Right atrium auricular region (tissue), 2 donors: ENCODE data around the gene CDH22. TPM values are rescaled to one million over a fixed set of nuclear protein-coding genes. Genes with fewer than 3 reads are reported as not detected.

Experiments
- DNase-seq: peaks from one replicate; pipeline ENCODE4 v3.0.0-alpha.2; 2019; ENCODE audit warnings: low spot score
- H3K27ac ChIP-seq, 2 donors: fragments of 200-600 bp; sonication (generic); 1 replicate in 1 of 2; 2 replicates in 1 of 2; pipeline ENCODE4 v1.5.1; 2016 to 2019
- H3K27me3 ChIP-seq, 2 donors: fragments of 200-600 bp; sonication (generic); one replicate each; pipeline versions ENCODE4 v1.5.1 to v1.6.0; 2017 to 2019
- H3K36me3 ChIP-seq: fragments of 200-600 bp; sonication (generic); one replicate; pipeline ENCODE4 v1.5.1; 2016
- H3K4me1 ChIP-seq, 2 donors: fragments of 200-600 bp; sonication (generic); one replicate each; pipeline versions ENCODE4 v1.5.1 to v1.6.0; 2017 to 2019
- H3K4me3 ChIP-seq, 2 donors: fragments of 200-600 bp; sonication (generic); 1 replicate in 1 of 2; 2 replicates in 1 of 2; pipeline ENCODE4 v1.5.1; 2017 to 2019; ENCODE audit warnings: mild to moderate bottlenecking in 1 of 2, moderate library complexity in 1 of 2
- H3K9me3 ChIP-seq, 2 donors: fragments of 200-600 bp; sonication (generic); one replicate each; pipeline ENCODE4 v1.5.1; 2019
- total RNA-seq, 2 donors: library from RNA; depleted of rRNA; stranded (reverse); fragments of >200 nt; gene quantifications; one replicate each; pipeline ENCODE4 v1.1.0, GENCODE V29; 2016
- TF ChIP-seq, protein P1 (sequence below), 2 donors: fragments of 200-600 bp; sonication (generic); IDR thresholded peaks; one replicate each; pipeline ENCODE4 v1.5.1; 2019; ENCODE audit warnings: antibody characterized with exemption in 2 of 2

The CDH22 gene
- total RNA-seq, 2 donors from 2014 or later: 0.67 to 4.4 TPM

DNA sequence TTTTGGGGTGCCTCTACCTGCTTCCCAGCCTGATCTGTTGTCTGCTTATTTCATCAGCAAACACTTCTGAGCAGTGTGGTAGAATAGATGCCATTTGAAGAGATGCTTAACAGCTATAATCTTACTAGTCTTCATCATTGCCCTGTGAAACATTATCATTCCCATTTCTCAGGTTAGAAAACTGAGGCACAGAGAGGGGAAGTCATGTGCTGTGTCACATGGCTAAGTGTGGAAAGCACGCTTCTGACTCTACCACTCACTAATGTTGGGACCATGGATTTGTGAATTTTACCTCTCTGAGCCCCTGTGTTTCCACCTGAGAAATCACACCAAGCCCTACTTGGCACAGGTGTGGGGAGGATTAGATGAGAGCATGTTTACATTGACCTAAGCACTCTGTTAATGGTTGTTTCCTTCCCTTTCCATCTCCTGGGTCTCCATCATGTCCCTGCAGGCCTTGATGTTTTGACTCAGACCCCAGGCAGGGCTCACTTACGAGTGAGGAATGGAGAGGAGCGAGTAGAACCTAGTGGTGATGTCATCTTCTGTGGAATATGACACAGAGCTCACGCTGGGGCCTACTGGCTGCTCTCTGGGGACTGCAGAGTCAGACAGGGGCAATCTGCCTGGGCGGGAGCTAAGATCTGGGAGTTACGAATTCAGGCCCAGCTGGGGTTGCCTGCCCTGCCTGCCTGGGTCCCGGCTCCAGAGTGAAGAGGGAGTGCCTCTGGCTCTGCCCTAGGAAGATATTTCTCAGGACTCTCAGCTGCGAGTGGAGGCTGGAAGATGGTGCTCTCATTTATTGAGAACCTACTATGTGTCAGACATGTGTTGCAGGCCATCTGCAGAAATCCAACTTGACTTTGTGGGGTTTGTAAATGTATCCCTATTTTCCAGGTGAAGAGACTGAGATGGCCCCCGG, 64.3 kb downstream of the CDH22 start:
- Histone ChIP-seq H3K36me3 (no peaks in the 10 kb centered on the region), H3K9me3 (no peaks in the 10 kb centered on the region), H3K4me3 (no peak overlapping the region), H3K4me1 (no peaks in the 10 kb centered on the region), H3K27me3 (peaks cover 0 to 6% of the 10 kb centered on the region in 2 donors), H3K27ac (no peak overlapping the region)
- DNase-seq: no peak
- TF ChIP-seq, protein P1, sequence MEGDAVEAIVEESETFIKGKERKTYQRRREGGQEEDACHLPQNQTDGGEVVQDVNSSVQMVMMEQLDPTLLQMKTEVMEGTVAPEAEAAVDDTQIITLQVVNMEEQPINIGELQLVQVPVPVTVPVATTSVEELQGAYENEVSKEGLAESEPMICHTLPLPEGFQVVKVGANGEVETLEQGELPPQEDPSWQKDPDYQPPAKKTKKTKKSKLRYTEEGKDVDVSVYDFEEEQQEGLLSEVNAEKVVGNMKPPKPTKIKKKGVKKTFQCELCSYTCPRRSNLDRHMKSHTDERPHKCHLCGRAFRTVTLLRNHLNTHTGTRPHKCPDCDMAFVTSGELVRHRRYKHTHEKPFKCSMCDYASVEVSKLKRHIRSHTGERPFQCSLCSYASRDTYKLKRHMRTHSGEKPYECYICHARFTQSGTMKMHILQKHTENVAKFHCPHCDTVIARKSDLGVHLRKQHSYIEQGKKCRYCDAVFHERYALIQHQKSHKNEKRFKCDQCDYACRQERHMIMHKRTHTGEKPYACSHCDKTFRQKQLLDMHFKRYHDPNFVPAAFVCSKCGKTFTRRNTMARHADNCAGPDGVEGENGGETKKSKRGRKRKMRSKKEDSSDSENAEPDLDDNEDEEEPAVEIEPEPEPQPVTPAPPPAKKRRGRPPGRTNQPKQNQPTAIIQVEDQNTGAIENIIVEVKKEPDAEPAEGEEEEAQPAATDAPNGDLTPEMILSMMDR (IDR thresholded peaks at IDR 0.05): no peak

DNA sequence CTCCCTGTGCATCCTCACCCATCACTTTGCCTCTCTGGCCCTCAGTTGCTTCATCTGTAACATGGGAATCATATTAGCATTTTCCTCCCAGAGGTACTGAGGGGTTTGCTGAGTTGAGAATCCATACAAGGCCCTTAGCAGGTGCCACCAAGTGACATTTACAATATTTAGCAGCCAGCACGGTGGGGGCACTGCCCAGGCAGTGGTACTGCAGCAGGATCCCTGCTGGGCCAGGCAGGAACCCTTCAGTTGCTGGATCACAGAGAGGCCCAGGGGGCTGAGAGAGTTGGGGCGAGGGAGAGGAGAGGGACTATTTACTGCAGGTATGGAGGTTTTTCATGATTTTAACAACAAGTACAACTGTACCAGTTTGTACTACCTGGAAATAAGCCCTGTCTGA, 65.9 kb downstream of the CDH22 start:
- Histone ChIP-seq H3K27ac (no peak overlapping the region), H3K27me3 (peaks cover 0 to 6% of the 10 kb centered on the region in 2 donors), H3K36me3 (no peaks in the 10 kb centered on the region), H3K9me3 (no peaks in the 10 kb centered on the region), H3K4me3 (no peak overlapping the region), H3K4me1 (no peaks in the 10 kb centered on the region)
- no peak for DNase-seq
- TF ChIP-seq, protein P1 (IDR thresholded peaks at IDR 0.05): no peak

DNA sequence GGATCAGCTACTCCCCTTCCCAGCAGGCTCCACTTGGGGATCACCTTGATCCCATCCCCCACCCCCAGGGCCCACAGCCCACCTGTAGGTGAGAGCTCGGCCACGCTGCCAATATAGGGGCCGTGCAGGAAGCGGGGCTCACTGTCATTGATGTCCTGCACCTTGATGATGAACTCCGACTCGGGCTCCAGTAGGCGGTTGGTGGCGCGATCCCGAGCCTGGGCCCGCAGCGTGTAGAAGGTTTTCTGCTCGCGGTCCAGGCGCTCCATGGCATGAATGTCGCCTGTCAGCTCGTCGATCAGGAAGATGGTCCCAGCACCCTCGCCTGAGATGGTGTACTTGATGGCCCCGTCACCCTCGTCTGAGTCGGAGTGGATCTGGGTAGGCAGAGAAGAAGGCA, 67.4 kb downstream of the CDH22 start:
- Histone ChIP-seq H3K36me3 (no peaks in the 10 kb centered on the region), H3K4me1 (no peaks in the 10 kb centered on the region), H3K9me3 (no peaks in the 10 kb centered on the region), H3K4me3 (no peak overlapping the region), H3K27ac (no peak overlapping the region), H3K27me3 (no peaks in the 10 kb centered on the region)
- TF ChIP-seq, protein P1 (IDR thresholded peaks at IDR 0.05): no peak
- DNase-seq: no peak

DNA sequence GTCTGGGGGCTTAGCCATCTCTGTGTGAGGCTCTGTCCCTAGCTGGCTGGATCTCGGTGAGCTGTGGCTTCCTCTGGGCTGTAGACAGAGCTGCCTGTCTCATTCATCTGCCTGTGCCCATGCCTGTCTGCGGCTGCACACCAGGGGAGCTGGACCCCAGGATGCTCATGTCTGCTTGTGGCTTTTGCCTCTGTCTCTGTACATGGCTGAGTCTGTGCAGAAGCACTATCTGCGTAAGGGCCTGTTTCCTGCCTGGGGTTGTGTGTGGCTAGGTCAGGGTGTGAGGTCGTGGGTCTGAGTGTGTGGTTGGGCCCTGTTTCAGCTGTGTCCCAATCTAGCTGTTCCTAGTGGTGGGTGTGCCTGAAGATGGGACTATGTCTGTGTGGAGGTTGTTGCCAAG, 68.2 kb downstream of the CDH22 start:
- no peaks in the 10 kb centered on the region for H3K36me3 ChIP-seq
- no peaks in the 10 kb centered on the region for H3K27me3 ChIP-seq
- H3K4me1 ChIP-seq: no peaks in the 10 kb centered on the region
- DNase-seq: no peak
- no peaks in the 10 kb centered on the region for H3K9me3 ChIP-seq
- TF ChIP-seq, protein P1 (IDR thresholded peaks at IDR 0.05): no peak
- H3K4me3 ChIP-seq: no peak overlapping the region
- H3K27ac ChIP-seq: no peak overlapping the region

DNA sequence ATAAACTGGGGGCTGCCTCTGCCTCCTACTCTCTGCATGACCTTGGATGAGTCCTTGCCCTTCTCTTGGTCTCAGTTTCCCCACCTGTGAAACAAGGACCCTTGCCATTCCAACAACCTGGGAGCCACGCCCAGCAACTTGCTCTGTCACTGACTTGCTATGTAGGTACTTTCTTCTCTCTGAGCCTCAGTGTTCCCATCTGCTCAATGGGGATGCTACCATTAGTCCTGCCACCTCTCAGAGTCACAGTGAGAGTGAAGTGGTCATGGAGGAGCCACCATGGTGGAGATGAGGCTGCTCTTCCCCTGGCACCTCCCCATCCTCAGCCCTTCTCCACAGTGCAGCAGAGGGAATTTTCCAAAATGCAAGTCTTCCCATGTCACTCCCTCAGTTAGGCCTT, 70.6 kb downstream of the CDH22 start:
- no peaks in the 10 kb centered on the region for H3K9me3 ChIP-seq
- no peaks in the 10 kb centered on the region for H3K4me1 ChIP-seq
- no peak overlapping the region for H3K4me3 ChIP-seq
- no peak for DNase-seq
- TF ChIP-seq, protein P1 (IDR thresholded peaks at IDR 0.05): no peak
- H3K27me3 ChIP-seq: no peaks in the 10 kb centered on the region
- no peaks in the 10 kb centered on the region for H3K36me3 ChIP-seq
- H3K27ac ChIP-seq: no peak overlapping the region
